Fibroblast of villous mesenchyme (primary cell): ENCODE results near the gene DHRSX. TPM values are rescaled to one million over a fixed set of nuclear protein-coding genes. Genes with fewer than 3 reads are reported as not detected.
"Not testable (repeated sequence)": the region's sequence is repeated elsewhere in the genome, so short reads cannot be mapped to it uniquely, and the experiment has no call there.

Experiments
- DNase-seq: peaks from one replicate; pipeline ENCODE4 v3.0.0-alpha.2; 2010; ENCODE audit warnings: low read depth
- H3K4me3 ChIP-seq: 2 replicates; pipeline ENCODE4 v1.5.1; 2011; ENCODE audit warnings: low read depth, mild to moderate bottlenecking, low read length
- total RNA-seq: library from RNA; depleted of rRNA; stranded (reverse); fragments of >200 nt; gene quantifications from 2 replicates; pipeline ENCODE4 v1.2.3, GENCODE V29; 2012
- TF ChIP-seq, protein P1 (sequence below): IDR thresholded peaks from 2 replicates; pipeline ENCODE4 v1.5.1; 2012; ENCODE audit warnings: low read depth, mild to moderate bottlenecking, low read length; ENCODE audit not compliant: insufficient read depth

Gene DHRSX
- total RNA-seq, 1 donor, result 24.6 TPM

DNA sequence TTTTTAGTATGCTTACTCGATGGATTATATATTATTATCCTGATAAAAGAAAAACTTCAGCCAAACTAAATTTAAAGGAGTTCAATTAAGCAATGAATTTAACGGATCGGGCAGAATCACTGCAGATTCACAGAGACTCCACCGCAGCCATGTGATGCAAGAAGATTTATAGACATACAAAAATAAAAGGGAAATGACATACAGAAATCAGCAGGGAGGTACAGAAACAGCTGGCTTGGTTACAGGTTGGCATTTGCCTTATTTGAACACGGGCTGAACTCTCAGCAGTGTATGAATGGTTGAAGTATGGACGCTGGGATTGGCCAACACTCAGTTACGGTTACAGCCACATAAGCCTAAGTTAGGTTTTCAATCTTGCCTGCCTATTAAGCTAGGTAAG, 35.4 kb upstream of the DHRSX start:
- DNase-seq, result no peak
- TF ChIP-seq, protein P1, sequence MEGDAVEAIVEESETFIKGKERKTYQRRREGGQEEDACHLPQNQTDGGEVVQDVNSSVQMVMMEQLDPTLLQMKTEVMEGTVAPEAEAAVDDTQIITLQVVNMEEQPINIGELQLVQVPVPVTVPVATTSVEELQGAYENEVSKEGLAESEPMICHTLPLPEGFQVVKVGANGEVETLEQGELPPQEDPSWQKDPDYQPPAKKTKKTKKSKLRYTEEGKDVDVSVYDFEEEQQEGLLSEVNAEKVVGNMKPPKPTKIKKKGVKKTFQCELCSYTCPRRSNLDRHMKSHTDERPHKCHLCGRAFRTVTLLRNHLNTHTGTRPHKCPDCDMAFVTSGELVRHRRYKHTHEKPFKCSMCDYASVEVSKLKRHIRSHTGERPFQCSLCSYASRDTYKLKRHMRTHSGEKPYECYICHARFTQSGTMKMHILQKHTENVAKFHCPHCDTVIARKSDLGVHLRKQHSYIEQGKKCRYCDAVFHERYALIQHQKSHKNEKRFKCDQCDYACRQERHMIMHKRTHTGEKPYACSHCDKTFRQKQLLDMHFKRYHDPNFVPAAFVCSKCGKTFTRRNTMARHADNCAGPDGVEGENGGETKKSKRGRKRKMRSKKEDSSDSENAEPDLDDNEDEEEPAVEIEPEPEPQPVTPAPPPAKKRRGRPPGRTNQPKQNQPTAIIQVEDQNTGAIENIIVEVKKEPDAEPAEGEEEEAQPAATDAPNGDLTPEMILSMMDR, result no peak
- no peak overlapping the region for H3K4me3 ChIP-seq

DNA sequence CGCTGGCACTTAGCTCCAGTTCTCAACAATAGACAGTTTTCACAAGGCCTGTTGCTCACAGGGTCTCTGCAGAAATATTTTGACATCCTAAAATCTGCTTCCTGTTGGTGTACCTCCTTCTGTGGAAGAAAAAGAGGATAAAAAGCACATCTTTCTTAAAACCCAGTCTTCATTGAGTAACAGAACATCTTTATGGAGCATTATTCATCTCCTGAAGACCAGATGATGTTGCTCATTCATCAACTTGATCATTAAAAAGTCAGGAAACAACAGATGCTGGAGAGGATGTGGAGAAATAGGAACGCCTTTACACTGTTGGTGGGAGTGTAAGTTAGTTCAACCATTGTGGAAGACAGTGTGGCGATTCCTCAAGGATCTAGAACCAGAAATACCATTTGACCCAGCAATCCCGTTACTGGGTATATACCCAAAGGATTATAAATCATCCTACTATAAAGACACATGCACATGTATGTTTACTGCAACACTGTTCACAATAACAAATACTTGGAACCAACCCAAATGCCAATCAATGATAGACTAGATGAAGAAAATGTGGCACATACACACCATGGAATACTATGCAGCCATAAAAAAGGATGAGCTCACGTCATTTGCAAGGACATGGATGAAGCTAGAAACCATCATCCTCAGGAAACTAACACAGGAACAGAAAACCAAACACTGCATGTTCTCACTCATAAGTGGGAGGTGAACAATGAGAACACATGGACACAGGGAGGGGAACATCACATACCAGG, 33.7 kb upstream of the DHRSX start:
- DNase-seq, result peak; percentile 41
- H3K4me3 ChIP-seq, result not testable (repeated sequence)

DNA sequence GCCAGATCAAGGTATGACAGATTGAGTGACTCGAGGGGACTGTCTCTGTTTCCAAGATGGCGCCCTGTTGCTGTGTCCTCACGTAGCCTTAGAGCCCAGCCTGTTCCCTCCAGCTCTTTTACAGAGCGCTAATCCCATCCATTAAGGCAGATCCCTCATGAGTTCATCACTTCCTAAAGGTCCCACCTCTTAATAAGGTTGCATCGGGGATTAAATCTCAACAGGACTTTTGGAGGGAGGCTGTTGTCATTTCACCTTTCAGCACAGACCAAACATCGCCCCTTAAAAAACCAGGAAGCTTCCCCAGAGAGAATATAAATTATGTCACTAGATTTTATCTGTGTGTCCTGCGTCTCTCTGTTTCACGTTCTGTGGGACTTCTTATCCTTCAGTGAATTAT, 32.6 kb upstream of the DHRSX start:
- no peak for DNase-seq
- no peak overlapping the region for H3K4me3 ChIP-seq
- TF ChIP-seq, protein P1, result no peak

DNA sequence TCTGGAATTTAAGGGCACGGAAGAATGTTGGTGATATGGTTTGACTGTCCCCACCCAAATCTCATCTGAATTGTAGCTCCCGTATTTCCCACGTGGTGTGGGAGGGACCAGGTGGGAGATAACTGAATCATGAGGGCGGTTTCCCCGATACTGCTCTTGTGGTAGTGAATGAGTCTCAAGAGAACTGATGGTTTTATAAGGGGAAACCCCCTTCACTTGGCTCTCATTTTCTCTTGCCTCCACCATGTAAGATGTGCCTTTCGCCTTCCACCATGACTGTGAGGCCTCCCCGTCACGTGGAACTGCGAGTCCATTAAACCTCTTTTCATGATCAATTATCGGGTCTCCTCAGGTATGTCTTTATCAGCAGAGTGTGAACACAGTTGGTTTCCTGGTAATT, 25.6 kb upstream of the DHRSX start:
- no peak overlapping the region for H3K4me3 ChIP-seq
- DNase-seq, result no peak
- TF ChIP-seq, protein P1, result no peak

DNA sequence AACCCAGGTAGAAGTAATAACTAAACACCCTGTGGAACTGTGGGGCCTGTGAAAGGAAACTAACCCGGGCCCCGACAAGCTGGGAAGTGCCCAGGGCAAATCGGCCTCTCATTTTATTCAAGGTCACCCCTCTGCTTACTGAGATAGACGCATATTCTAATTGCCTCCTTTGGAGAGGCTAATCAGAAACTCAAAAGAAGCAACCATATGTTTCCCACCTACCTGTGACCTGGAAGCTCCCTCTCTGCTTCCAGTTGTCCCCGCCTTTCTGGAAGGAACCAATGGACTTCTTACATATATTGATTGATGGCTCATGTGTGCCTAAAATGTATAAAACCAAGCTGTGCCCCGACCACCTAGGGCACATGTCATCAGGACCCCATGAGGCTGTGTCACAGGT, 23.1 kb upstream of the DHRSX start:
- no peak overlapping the region for H3K4me3 ChIP-seq
- TF ChIP-seq, protein P1, result no peak
- DNase-seq, result no peak

DNA sequence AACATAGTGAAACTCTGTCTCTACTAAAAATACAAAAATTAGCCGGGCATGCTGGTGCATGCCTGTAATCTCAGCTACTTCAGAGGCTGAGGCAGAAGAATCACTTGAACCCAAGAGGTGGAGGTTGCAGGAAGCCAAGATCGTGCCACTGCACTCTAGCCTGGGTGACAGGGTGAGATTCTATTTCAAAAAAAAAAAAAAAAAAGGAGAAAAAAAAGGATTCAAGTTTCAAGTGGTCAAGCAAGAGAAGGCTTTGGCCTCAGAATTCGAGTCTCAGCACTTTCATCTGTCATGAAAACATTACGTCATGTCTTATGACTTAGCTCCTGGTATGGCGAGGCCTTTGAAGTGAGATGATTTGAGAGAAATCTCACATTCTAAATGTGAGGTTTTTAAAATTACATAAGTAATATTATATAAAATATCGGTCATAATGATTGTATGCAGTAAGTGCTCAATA, 21.2 kb upstream of the DHRSX start:
- no peak for DNase-seq
- no peak overlapping the region for H3K4me3 ChIP-seq
- TF ChIP-seq, protein P1, result no peak

DNA sequence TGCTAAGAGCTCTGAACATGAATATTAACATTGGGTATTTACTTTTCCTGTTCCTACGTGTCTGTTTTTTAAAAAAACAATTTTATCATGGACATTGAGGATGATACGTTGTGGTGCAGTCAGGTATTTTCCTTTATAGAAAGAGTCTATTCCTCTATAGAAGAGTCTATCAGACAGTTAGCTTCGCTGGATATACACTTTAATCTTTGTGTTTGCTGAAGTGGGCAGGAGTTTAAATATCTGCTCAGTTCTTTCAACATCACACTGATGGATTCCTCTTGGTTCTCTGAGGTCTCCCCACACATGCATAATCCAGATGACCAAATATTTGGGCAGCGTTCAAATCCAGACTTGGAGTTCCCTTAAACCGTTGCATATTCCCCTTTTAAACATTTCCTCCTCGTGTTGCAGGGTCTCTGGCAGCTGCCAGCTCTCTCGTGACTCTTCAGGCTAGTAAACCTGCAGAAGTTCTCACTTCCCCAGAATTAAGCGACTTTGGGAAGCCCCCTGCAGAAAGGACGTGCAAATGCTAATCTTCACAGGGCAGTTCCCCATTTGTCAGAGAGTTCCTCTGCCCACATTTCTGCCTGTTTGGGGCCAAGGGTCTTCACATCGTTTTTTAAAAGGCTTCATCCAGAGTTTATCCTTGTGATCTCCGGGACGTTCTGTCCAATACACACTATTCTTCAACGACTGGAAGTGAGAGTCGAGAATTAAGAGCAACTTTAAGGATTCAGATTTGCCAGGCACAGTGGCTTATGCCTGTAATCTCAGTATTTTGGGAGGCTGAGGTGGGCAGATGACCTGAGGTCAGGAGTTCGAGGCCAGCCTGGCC, 20.5 kb upstream of the DHRSX start:
- TF ChIP-seq, protein P1, result no peak
- no peak overlapping the region for H3K4me3 ChIP-seq
- DNase-seq, result no peak
